ENCODE measurements around the gene ZNF578. TPM values are rescaled to one million over a fixed set of nuclear protein-coding genes. Genes with fewer than 3 reads are reported as not detected.

The ZNF578 gene
- total and polyA plus RNA-seq, 2 experiments from 2014 or later: 0.12 to 0.97 TPM

- Histone ChIP-seq H3K4me1 (ENCODE audit: insufficient read depth) (no peaks in the 10 kb centered on the region), H3K4me3 (no peak overlapping the region), H3K4me2 (no peak overlapping the region), H3K27ac (no peak overlapping the region), H3K79me2 (no peaks in the 10 kb centered on the region), H3K36me3 (replicated peaks; ENCODE audit: insufficient read depth, low read depth) (no peaks in the 10 kb centered on the region), H3K9me2 (replicated peaks; ENCODE audit: insufficient read depth) (no peaks in the 10 kb centered on the region), H4K20me1 (ENCODE audit: insufficient read depth, poor library complexity, severe bottlenecking) (no peaks in the 10 kb centered on the region), H3K9me3 (ENCODE audit: low read depth) (no peaks in the 10 kb centered on the region), H2AFZ (no peak overlapping the region), H3K27me3 (no peaks in the 10 kb centered on the region)
- WGBS (ENCODE audit: low lambda C conversion rate, missing lambda C conversion rate): 96% methylated on average over 41 of the region's 41 CpGs
- TF ChIP-seq EZH2phosphoT487 (IDR thresholded peaks at IDR 0.05; ENCODE audit: low read depth, severe bottlenecking, unreplicated experiment): no peak
- TF ChIP-seq, protein P1, sequence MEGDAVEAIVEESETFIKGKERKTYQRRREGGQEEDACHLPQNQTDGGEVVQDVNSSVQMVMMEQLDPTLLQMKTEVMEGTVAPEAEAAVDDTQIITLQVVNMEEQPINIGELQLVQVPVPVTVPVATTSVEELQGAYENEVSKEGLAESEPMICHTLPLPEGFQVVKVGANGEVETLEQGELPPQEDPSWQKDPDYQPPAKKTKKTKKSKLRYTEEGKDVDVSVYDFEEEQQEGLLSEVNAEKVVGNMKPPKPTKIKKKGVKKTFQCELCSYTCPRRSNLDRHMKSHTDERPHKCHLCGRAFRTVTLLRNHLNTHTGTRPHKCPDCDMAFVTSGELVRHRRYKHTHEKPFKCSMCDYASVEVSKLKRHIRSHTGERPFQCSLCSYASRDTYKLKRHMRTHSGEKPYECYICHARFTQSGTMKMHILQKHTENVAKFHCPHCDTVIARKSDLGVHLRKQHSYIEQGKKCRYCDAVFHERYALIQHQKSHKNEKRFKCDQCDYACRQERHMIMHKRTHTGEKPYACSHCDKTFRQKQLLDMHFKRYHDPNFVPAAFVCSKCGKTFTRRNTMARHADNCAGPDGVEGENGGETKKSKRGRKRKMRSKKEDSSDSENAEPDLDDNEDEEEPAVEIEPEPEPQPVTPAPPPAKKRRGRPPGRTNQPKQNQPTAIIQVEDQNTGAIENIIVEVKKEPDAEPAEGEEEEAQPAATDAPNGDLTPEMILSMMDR (IDR thresholded peaks at IDR 0.05; ENCODE audit: poor library complexity): no peak
- no peak for TF ChIP-seq EZH2 (IDR thresholded peaks at IDR 0.05; ENCODE audit: borderline replicate concordance)
- no peak for DNase-seq (ENCODE audit: low spot score)
Observed at GRCh38 chr19:52451241-52451640, 2.1 kb upstream of the ZNF578 start.

DNA sequence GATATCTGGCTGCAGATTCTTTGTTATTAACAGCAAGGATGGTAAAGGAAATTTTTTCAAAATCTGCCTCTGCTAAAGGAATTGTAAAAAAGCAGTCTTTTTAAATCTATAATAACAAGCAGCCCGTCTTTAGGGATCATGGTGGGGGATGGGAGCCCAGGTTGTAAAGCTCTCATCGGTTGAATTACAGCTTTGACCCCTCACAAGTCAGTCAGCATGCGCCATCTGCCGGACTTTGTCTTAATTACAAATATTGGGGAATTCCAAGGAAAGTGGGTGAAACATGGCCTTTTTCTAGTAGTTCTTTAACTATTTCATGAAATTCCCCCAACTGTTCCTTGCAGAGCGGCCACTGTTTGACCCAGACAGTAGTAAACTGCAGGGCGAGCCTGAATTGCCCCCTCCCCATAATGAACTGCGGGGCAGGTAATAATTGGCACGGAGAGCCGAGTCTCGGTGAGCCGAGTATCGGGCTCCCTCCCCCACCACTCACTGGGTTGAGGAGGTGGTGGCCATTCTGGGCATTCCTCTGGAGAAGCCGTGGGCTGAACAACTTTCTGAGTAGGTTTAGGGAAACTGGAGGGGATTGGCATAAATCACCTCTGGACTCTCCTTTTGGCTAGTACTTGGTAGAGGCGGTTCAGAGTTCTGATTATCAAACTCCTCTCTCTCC, 11.6 kb downstream of the ZNF578 start:
- TF ChIP-seq, protein P1 (IDR thresholded peaks at IDR 0.05; ENCODE audit: poor library complexity): peak; percentile 33
- no peak for TF ChIP-seq EZH2phosphoT487 (IDR thresholded peaks at IDR 0.05; ENCODE audit: low read depth, severe bottlenecking, unreplicated experiment)
- Histone ChIP-seq H2AFZ (no peak overlapping the region), H3K27me3 (no peaks in the 10 kb centered on the region), H3K4me1 (ENCODE audit: insufficient read depth) (no peaks in the 10 kb centered on the region), H3K27ac (no peak overlapping the region), H3K4me3 (no peak overlapping the region), H3K9me2 (replicated peaks; ENCODE audit: insufficient read depth) (no peaks in the 10 kb centered on the region), H3K9me3 (ENCODE audit: low read depth) (peaks cover 5% of the 10 kb centered on the region), H3K4me2 (no peak overlapping the region), H3K79me2 (no peaks in the 10 kb centered on the region), H3K36me3 (replicated peaks; ENCODE audit: insufficient read depth, low read depth) (no peaks in the 10 kb centered on the region), H4K20me1 (ENCODE audit: insufficient read depth, poor library complexity, severe bottlenecking) (no peaks in the 10 kb centered on the region)
- WGBS (ENCODE audit: low lambda C conversion rate, missing lambda C conversion rate): 51% methylated on average over 14 of the region's 14 CpGs
- DNase-seq (ENCODE audit: low spot score): peak; percentile 35

DNA sequence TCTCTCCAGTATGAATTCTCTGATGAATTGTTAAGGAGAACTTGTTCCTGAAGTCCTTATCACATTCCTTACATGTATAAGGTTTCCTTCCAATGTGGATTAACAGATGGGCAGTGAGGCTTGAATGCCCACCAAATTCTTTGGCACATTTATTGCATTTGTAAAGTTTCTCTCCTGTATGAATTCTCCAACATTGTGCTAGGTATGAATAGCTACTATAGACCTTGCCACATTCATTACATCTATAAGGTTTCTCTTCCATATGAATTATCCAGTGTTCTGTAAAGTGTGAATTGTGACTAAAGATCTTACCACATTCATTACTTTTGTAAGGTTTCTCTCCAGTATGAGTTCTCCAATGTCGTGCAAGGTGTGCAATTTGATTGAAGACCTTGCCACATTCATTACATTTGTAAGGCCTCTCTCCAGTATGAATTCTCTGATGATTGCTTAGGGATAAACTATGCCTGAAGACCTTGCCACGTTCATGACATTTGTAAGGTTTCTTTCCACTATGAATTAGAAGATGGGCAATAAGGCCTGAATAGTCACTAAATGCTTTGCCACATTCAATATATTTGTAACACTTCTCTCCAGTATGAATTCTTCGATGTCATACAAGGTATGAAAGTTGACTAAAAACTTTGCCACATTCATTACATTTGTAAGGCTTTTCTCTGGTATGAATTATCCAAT, 20.4 kb downstream of the ZNF578 start:
- Histone ChIP-seq H3K27me3 (no peaks in the 10 kb centered on the region), H3K79me2 (no peaks in the 10 kb centered on the region), H3K9me2 (replicated peaks; ENCODE audit: insufficient read depth) (no peaks in the 10 kb centered on the region), H2AFZ (no peak overlapping the region), H3K9me3 (ENCODE audit: low read depth) (peaks cover 26% of the 10 kb centered on the region), H3K36me3 (replicated peaks; ENCODE audit: insufficient read depth, low read depth) (no peaks in the 10 kb centered on the region), H3K4me1 (ENCODE audit: insufficient read depth) (no peaks in the 10 kb centered on the region), H4K20me1 (ENCODE audit: insufficient read depth, poor library complexity, severe bottlenecking) (no peaks in the 10 kb centered on the region), H3K4me3 (no peak overlapping the region), H3K4me2 (no peak overlapping the region), H3K27ac (no peak overlapping the region)
- no peak for TF ChIP-seq EZH2 (IDR thresholded peaks at IDR 0.05; ENCODE audit: borderline replicate concordance)
- TF ChIP-seq, protein P1 (IDR thresholded peaks at IDR 0.05; ENCODE audit: poor library complexity): no peak
- no peak for DNase-seq (ENCODE audit: low spot score)
- 82% methylated on average over 3 of the region's 3 CpGs for WGBS (ENCODE audit: low lambda C conversion rate, missing lambda C conversion rate)
